NCI-H1930 (cell line): ENCODE data around the gene PCNX2.

Source experiments
- DNase-seq, 2 experiments: peaks; one replicate each; lab custom pipeline; 2025; lab: John Stamatoyannopoulos, UW

The PCNX2 gene

DNA sequence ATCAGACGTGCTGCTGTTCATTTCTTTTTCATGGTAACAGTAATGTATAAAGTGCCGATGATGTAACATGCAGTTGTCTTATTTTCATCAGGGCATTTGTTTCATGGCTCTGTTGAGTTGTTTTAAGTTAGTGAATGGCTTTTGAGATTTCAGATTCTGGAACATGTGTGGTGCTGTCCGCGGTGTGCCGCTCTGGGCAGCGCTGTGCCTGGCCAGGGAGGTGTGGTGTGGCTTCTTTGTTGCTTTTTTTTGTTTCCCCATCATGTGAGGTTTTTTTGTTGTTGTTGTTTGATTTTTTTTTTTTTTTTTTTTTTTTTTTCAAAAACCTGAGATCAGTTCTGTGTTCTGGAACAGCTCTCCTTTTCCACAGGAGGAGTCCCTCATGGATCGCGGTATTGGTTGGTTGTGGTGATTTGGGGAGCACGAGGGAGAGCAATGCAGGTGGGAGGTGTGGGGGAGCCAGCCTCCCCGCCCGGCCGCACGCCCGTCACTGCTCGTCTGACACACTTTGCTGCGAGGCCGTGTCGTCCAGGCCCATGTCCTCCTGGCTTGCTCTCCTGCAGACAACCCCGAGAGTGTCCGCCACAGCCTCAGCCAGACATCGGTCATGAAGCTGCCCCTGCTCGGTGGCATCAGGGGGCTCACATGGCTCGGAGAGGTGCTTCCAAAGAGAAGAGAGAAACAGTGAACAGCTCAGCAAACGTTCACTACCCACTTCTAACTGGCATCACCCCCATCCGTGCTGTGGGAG is 311.5 kb downstream of the PCNX2 start:
- no peak for DNase-seq

GRCh38 chr1:232983375-232983774 is 312.1 kb downstream of the PCNX2 start:
- DNase-seq: no peak

DNA sequence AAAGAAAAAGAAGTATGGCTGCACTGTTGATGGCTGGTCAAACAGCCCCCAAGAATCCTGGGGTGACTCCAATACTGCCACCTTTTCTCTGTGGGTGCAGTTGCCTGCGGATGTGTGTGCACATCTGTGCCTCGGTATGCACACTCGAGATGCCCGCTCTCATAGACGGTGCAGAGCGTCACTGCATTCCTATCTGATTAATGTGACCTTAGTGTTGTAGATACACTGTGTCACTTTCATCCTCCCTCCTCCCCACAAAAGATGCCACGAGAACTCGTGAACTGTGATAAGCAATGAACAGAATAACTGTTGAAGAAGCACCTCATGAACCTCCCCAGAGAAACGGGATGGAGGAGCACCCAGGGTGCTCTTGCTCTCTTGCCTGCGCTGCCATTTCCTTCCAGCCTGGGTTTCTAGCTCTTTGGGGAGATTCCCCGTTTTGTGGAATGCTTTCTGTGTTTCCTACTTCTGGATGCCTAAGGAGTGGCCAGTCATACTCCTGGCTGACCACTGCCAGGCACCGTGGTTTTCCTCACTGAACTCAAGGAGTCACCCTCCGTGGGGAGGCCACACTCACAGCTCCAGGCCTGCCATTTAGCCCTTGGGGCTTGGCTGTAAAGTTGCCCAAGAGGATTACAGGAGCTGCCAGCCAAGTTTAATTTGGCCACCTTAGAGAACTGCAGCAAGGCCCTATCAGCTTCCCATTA is 313.1 kb downstream of the PCNX2 start:
- DNase-seq: no peak

- DNase-seq: no peak
Observed at GRCh38 chr1:232980986-232981560, 314.5 kb downstream of the PCNX2 start.

GRCh38 chr1:232980355-232980978 is 315.1 kb downstream of the PCNX2 start:
- DNase-seq: no peak

- no peak for DNase-seq
Observed at GRCh38 chr1:232979558-232979957, 316.0 kb downstream of the PCNX2 start.

DNA sequence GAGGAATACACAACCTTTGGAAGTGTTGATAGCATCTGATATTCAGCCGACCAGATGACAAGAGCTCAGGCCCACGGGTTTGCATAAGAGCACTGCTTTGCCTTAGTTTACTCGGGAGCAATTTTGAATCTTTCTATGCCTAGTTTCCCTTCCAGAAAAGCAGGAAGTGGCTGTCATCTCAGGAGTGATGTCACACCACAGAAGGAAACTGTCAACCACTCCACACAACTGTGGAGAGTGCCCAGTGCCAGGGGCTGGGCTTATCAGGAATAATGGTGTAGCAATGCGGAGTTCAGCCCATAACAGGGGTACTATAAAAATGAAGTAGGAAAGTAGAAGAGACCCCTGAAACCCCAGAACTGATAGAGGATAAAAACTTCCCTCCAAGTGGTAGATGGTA is 316.7 kb downstream of the PCNX2 start:
- no peak for DNase-seq

- DNase-seq: no peak
Observed at GRCh38 chr1:232978091-232978634, 317.4 kb downstream of the PCNX2 start.

DNA sequence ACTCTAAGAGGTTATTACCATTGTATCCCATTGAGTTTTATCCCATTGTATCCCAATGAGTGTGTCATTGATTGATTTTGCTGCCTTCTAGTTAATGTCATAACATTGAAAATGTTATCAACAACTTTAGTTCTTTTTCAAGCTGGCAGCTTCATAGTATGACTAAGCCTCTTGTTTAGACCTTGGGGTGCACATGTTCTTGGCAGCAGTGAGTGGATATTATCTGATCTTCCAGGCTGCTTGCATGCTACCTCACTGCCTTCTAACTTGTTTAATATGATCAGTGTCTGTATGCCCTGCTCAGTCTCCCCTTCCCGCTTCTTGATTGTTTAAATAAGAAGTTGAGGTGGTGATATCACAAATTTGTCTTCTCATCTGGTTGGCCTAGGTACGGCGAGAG is 320.6 kb downstream of the PCNX2 start:
- no peak for DNase-seq

GRCh38 chr1:232973652-232974611 is 321.6 kb downstream of the PCNX2 start:
- no peak for DNase-seq

GRCh38 chr1:232970508-232970907 is 325.0 kb downstream of the PCNX2 start:
- DNase-seq: no peak

DNA sequence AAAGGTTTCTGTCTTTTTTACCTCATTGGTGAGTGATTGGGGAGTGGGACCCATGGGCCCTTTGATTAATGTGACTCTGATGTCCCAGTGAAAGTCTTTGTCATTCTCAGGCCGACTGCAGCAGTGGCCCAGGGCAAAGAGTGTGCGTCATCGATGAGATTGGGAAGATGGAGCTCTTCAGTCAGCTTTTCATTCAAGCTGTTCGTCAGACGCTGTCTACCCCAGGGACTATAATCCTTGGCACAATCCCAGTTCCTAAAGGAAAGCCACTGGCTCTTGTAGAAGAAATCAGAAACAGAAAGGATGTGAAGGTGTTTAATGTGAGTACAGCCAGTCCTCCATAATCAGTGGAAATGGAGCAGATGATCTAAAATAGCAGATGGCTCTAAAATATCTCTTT is 325.7 kb downstream of the PCNX2 start:
- DNase-seq: no peak

DNA sequence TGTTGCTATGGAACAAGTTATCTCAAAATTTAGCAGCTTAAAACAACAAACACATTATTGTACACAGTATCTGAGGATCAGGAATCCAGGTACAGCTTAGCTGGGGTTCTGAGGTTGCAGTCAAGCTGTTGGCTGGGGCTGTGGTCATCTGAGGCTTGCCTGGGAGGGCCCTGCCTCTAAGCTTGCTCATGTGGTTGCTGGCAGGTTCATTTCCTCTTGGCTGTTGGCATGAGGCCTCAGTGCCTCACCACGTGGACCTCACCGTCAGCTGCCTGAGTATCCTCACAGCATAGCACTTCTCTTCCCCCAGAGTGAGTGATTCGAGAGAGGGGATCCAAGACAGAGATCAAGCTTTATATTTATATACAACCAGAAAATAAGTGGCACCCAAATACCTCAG is 326.6 kb downstream of the PCNX2 start:
- DNase-seq: no peak

DNA sequence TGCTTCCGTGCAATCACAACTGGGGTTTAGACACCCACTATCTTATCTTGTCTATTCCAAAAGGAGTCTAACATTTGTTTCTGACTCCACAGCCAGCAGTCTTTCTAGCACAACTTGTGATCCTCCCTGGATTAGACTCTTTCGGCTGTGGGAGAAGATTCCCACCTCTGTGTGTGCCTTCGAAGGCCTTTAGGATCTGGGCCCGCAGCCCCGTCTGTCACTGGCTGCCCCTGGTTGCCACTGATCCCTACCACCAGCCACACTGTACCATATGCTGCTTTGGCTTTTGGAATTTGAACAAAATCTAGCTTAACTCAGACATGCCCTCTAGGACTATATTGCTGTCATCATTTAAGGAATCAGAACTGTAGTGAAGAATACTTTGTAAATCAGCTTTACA is 327.1 kb downstream of the PCNX2 start:
- DNase-seq: no peak

- no peak for DNase-seq
Observed at GRCh38 chr1:232966663-232967062, 328.9 kb downstream of the PCNX2 start.

DNA sequence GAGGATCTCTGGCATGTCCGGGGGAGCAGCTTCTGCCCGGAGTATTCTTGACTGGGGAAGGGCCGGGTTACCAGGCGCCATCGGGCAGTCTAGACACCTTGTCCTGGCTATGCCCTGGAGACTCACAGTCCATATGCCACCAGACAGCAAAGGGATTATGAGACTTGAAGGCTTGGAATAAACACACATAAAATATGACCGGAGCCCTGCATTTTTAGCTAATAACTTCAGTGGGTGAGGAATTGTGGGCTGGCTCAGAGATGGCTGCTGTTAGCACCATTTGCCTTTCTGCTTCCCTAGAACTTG is 329.7 kb downstream of the PCNX2 start:
- no peak for DNase-seq

- no peak for DNase-seq
Observed at GRCh38 chr1:232965124-232965911, 330.2 kb downstream of the PCNX2 start.

- DNase-seq: no peak
Observed at GRCh38 chr1:232964601-232965000, 330.9 kb downstream of the PCNX2 start.

DNA sequence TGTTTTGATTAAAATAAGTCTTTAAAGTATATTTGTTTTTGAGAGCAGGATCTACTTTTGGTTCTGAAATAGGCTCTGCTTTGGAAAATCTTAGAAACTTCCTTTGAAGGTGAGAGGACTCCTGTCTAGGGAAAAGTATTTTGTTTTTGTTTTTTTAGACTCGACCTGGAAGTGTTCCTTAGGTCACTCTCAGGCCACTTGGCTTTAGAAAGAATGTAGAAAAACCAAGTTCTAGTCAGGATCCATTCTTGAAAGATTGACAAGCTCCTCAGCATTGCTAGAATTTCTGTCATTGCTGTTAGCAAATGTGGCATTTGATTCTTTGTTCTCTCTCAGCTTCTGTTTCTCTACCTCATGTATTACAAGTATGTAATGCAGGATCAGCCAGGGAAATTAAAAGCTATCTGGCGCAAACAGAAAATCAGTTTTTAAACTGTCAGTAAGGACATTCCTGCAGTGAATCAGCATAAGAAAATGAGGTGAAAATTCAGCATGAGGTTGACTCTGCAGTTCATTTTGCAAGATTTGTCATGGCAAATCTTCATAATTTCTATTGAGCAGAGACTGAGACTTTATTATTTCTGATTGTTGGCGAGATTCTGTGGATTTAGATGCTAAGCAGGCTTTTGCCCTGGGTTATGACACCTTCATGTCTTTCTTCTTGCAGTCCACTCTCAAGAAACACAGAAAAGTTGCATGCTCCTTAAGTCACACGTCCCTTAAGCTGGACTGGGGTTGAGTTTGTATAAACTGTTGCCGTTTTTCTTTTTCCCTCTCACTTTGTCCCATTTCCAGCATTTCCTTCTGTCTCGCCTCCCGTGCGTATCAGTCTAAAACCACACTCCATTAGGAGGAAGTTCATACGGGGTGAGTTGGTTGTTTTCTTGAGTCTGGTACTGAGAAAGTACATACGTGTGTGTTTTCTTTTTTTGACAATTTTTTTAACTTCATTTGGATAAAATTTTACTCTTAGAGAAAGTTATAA is 332.5 kb downstream of the PCNX2 start:
- no peak for DNase-seq

DNA sequence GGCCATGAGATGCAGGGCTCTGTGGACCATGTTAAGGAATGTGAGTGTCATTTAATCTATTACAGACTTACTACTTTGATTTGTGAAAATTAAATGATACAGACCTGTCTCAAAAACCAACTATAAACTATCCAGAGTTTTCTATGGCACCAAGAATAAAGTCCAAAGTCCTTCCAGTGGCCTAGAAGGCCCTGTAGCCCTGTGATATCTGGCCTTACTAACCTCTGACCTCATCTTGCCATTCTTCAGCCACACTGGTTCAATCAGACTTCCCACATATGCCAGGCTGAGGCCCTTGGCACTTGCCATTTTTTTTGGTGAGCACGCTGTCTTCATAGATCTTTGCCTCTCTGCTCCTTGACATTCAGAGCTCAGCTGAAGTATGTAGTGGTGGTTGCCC is 337.5 kb downstream of the PCNX2 start:
- no peak for DNase-seq
